Measurements from ENCODE around the gene PRPH. TPM values are rescaled to one million over a fixed set of nuclear protein-coding genes. Genes with fewer than 3 reads are reported as not detected.

PRPH gene
- total and polyA plus RNA-seq, 2 of the 13 experiments (the other 11 are each of a cell fraction or from before 2014, with no cell fraction given): 0.12 TPM; not detected in 1

DNA sequence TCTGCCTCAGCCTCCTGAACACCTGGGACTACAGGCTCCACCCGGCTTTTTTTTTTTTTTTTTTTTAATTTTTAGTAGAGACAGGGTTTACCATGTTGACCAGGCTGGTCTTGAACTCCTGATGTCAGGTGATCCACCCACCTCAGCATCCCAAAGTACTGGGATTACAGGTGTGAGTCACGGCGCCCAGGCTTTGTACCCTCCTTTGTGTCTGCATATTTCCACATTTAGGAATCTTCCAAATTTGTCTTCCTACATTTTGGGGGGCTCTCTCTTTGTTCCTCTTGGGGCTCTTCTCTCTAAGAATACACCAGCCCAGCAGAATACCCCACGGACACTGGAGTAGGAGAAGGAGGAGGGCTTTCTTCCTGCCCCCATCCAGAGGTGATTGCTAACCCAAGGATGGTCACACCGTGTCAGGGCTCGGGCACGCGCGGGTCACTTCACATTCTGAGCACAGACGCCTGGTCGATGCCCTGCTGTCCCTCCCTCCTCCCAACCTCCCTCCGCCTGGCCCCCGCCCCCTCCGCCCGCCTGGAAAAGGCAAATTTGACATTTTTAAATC, 49.6 kb downstream of the PRPH start:
- in situ Hi-C loops (cut with HindIII; ENCODE audit: extremely low pct_ligation_motif_present, low pct_unique_long_range_greater_than_20kb): loop anchor here (10.0 kb wide), 1 partner anchor 60 kb away; no protein-coding TSS in a partner anchor
- Histone ChIP-seq H3K27ac (ENCODE audit: extremely low read length, insufficient read depth, low read length) (no peak overlapping the region), H3K4me2 (ENCODE audit: low read depth, low read length) (peak overlapping the region; percentile 98), H2AFZ (ENCODE audit: low read length) (no peak overlapping the region), H3K4me3 (replicated peaks in 1 of 3; ENCODE audit: insufficient read depth in 1 of 3, low read depth in 2 of 3, low read length in 3 of 3) (peak overlapping the region in 1 of 3 experiments; percentile 32; a peak in 2 of 6 replicates), H3K79me2 (ENCODE audit: insufficient read depth, low read length) (peaks cover 14% of the 10 kb centered on the region), H3K27me3 (ENCODE audit: control insufficient read depth in 1 of 2, insufficient read depth in 2 of 2, low read length in 2 of 2) (peaks cover 19 to 69% of the 10 kb centered on the region in 2 experiments; a peak in 4 of 5 replicates), H3K9ac (ENCODE audit: insufficient read depth, low read depth, low read length) (no peak overlapping the region), H3K9me3 (ENCODE audit: low read length) (no peaks in the 10 kb centered on the region), H3K4me1 (ENCODE audit: insufficient read depth, low read length) (peaks cover 62% of the 10 kb centered on the region), H4K20me1 (ENCODE audit: insufficient read depth, low read length) (0 out of 2 replicates have a peak, but pooled peaks cover 6% of the 10 kb centered on the region), H3K36me3 (replicated peaks in 1 of 2; ENCODE audit: control insufficient read depth in 1 of 2, insufficient read depth in 2 of 2, low read length in 2 of 2) (no peaks in the 10 kb centered on the region)
- 2% methylated on average over 15 of the region's 15 CpGs for WGBS (ENCODE audit: low lambda C conversion rate)
- TF ChIP-seq KDM1A (CRISPR knock-in tag; IDR thresholded peaks at IDR 0.05) (no peak), BORCS8-MEF2B (CRISPR knock-in tag; IDR thresholded peaks at IDR 0.05) (no peak)
- TF ChIP-seq, protein P1, sequence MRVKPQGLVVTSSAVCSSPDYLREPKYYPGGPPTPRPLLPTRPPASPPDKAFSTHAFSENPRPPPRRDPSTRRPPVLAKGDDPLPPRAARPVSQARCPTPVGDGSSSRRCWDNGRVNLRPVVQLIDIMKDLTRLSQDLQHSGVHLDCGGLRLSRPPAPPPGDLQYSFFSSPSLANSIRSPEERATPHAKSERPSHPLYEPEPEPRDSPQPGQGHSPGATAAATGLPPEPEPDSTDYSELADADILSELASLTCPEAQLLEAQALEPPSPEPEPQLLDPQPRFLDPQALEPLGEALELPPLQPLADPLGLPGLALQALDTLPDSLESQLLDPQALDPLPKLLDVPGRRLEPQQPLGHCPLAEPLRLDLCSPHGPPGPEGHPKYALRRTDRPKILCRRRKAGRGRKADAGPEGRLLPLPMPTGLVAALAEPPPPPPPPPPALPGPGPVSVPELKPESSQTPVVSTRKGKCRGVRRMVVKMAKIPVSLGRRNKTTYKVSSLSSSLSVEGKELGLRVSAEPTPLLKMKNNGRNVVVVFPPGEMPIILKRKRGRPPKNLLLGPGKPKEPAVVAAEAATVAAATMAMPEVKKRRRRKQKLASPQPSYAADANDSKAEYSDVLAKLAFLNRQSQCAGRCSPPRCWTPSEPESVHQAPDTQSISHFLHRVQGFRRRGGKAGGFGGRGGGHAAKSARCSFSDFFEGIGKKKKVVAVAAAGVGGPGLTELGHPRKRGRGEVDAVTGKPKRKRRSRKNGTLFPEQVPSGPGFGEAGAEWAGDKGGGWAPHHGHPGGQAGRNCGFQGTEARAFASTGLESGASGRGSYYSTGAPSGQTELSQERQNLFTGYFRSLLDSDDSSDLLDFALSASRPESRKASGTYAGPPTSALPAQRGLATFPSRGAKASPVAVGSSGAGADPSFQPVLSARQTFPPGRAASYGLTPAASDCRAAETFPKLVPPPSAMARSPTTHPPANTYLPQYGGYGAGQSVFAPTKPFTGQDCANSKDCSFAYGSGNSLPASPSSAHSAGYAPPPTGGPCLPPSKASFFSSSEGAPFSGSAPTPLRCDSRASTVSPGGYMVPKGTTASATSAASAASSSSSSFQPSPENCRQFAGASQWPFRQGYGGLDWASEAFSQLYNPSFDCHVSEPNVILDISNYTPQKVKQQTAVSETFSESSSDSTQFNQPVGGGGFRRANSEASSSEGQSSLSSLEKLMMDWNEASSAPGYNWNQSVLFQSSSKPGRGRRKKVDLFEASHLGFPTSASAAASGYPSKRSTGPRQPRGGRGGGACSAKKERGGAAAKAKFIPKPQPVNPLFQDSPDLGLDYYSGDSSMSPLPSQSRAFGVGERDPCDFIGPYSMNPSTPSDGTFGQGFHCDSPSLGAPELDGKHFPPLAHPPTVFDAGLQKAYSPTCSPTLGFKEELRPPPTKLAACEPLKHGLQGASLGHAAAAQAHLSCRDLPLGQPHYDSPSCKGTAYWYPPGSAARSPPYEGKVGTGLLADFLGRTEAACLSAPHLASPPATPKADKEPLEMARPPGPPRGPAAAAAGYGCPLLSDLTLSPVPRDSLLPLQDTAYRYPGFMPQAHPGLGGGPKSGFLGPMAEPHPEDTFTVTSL (CRISPR knock-in tag; IDR thresholded peaks at IDR 0.05; ENCODE audit: borderline replicate concordance): no peak
- BruUV-seq (replicated peaks): no TSS peak
- ChIA-PET CTCF (ENCODE audit: low intra/inter-chr PET ratio, low total read pairs) (no interaction called here), POLR2A (no interaction called here)
- intact Hi-C loops (cut with micrococcal nuclease; ENCODE audit: unreplicated experiment): no loop called here
- no peak for ATAC-seq
- no peak for FAIRE-seq
- DNase-seq (ENCODE audit: low spot score): no peak

Data from HepG2 (cell line).